ENCODE results near the gene MFSD6L.
"Not testable (repeated sequence)": the region's sequence is repeated elsewhere in the genome, so short reads cannot be mapped to it uniquely, and the experiment has no call there.

MFSD6L gene

GRCh38 chr17:8825802-8826201 lies 26.6 kb upstream of the MFSD6L start:
- DNase-seq: no peak

DNA sequence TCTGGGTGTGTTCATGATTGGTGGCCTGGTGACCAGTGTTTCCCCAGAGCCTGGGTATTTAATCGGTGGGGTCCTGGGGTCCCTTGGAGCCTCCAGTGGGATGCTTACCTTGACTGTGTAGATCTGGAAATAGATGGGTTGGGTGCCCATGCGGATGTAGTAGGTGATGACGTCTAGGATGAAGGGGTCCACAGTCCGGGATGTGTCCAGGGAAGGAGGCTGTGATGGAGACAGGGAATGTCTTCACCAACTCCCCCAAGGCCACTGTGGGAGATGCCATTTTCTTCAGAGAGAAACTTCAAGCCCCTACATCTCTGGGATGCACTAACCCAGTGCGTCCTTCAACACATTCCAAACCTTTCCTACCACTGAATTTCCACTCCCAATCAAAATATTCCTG lies 24.1 kb upstream of the MFSD6L start:
- DNase-seq: no peak

GRCh38 chr17:8822401-8823035 lies 23.4 kb upstream of the MFSD6L start:
- no peak for DNase-seq

DNA sequence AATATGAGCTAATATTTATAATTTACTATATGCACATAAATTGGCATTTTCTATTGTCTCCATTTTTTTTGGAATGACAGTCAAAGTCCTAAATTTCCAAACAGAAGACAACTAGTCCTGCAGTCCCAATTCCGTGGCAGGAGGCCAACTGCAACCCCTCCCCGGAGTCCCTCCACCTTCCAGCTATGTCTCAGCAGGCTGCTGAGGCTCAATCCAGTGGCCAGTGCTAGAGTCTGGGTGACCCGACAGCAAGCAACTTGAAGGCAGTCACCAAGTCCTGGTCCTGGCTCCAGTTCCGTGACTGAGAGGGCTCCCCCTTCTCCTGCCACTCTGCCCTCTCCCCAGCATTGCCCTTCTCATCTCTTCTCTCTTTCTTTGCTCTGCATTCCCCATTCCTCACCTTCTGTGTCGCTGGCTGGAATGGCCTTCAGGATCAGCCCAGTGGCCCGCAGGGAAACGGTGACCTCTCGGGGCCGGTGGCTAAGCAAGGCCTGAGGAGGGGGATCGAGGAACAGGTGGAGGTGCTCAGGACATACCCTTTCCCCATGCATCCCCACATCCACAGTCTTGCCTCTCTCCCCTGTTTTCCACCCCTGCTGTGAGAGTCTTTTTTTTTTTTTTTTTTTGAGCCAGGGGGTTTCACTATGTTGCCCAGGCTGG lies 22.4 kb upstream of the MFSD6L start:
- no peak for DNase-seq

- DNase-seq: no peak
Observed at GRCh38 chr17:8820311-8821010, 21.3 kb upstream of the MFSD6L start.

- no peak for DNase-seq
Observed at GRCh38 chr17:8818654-8819330, 19.6 kb upstream of the MFSD6L start.

DNA sequence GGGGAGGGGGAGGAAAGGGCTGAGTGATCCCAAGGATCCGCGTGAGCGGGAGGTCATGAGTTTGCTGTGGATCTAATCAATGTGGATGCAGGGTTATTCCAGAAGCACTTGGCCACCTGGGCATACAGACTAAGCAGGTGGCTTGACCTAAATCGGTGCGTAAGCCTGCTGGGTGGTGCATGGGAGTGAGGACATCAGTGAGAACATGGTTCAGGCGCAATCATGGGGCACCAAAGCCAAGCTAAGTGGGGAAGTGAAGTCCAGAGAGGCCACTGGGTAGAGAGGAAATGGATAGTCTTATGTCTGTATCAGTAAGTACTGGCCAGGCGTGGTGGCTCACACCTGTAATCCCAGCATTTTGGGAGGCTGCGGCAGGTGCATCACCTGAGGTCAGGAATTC lies 18.9 kb upstream of the MFSD6L start:
- DNase-seq: no peak

GRCh38 chr17:8806926-8807550 lies 7.9 kb upstream of the MFSD6L start:
- no peak for DNase-seq

DNA sequence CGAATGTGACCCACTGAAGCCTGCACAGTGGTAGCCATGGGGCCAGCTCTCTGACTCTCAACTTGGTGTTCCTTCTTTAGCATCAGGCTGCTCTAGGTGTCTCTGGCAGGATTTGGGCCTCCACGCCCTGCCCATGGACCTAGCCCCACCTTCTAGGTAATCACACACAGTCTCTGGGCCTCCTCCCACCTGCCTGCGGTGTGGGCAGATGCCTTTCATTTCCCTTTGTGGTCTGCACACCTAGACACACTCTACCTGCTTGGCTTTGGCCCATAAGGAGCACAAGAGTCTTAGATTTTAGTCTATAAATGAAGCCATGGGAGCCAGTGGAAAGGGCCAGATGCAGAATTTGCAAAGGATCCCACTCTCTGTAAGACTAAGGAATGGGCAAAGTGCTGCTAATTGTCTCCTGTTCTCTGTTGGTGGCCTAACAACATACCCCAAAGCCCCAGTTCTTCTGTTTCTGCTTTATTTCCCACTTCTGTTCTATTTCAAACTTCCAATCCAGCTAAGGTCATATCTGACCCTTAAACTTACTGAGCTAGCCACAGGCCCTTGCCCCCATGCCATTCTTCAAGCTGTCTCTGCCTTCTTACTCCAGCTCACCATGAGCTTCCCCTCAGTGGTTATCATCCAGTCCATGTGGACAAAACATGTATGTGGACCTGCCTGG lies 7.2 kb upstream of the MFSD6L start:
- no peak for DNase-seq

GRCh38 chr17:8805396-8805795 lies 6.2 kb upstream of the MFSD6L start:
- not testable (repeated sequence) for DNase-seq

- no peak for DNase-seq
Observed at GRCh38 chr17:8803531-8804420, 4.6 kb upstream of the MFSD6L start.

DNA sequence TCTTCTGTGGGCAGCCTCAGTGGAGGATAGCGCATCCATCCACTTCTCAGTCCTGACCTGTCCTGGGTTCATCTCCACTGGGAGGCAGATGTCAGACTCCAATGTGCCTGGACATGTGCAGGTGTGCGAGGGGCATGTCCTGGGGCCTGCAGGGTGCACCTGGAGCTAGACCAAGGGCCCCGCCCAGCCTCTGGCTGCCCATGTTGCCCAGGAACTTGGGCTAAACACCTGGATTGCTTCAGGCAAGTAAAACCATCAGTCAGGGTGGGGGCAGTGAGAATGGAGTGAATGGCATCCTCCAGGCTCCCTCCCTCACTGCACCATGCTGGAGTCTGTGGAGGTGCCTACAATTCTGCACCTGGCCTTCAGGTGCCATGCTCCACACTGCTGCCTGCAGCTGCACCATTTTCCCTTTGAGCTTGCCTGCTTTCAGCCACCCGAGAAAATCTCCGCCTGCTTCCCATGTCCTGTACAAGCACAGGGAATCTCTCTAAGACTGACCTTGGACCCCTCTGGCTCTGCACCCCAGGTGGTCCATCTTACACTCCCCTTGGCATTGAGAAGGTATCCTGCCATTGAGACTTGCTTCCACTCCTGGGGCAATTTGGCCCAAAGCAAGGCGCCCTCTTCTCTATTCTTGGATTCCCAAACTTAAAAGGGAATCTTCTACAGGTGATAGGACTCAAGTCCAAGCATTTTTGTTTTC lies 2.1 kb upstream of the MFSD6L start:
- no peak for DNase-seq

- no peak for DNase-seq
Observed at GRCh38 chr17:8800656-8801055, 1.5 kb upstream of the MFSD6L start.

DNA sequence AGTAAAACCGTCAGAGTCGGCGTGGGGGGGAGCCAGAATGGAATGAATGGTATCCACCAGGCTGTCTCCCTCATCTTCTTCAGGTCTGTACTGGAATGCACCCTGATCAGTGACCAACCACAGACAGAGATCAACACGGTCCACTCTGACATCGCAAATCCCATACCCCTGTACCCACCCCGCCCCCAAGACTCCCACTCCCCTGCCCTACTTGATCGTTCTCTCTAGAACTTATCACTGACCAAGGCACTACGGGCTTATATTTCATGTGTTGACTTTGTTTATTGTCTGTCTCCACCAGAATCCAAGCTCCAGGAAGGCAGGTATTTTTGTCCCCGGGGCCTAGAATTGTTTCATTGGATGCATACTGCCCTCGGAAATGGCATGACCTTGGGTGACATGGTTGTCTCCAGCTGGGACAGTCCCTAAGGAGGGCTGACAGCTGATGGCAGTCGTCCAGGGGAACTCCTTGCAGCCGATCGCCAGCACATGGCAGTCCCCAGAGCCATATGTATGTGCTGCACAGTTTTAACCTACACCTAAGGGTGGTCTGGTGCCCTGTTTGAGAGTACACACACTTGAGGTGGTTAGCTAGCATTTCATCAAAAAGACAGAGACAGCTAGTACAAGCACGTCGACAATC lies 526 bp upstream of the MFSD6L start:
- DNase-seq: no peak

- DNase-seq: no peak
Observed at GRCh38 chr17:8798176-8798845, 854 bp downstream of the MFSD6L start.

- no peak for DNase-seq
Observed at GRCh38 chr17:8797621-8798175, 1.5 kb downstream of the MFSD6L start.

- DNase-seq: no peak
Observed at GRCh38 chr17:8794636-8795035, 4.5 kb downstream of the MFSD6L start.

DNA sequence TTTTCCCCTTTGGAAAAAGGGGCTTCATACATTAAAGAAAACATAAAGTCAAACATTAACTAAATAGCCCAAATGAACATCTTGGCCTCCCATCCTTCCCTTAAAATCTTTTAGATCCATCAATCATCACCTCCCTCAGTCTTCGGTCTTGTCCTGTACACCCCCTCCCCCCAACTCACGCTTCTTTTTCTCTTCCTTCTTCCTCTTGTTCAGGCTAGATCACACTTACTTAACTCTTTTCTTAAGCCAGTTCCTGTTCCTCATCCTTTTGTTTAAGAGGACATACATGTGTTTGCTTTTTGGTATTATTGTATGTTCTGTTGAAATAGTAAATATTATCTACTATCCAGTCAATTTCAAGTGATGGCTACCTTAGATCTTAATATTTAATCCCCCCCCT lies 5.5 kb downstream of the MFSD6L start:
- DNase-seq: no peak

- no peak for DNase-seq
Observed at GRCh38 chr17:8792646-8793045, 6.5 kb downstream of the MFSD6L start.

DNA sequence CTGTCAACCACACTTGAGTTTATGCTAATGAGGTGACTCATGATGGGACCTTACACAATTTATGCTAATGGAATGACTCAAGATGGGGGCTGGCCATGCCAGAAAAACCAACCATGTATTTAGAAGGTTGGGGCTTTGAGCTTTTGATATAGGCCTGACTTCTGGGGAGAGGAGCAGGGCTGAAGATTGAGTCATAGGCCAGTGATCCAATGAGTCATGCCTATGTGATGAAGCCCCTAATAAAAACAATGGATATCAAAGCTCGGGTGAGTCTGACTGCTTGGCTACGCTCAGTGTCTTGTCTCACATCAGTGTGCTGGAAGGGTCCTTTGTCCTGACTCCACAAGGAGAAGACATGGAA lies 7.3 kb downstream of the MFSD6L start:
- no peak for DNase-seq

Data from central memory CD4-positive, alpha-beta T cell (primary cell).